HG03025 (cell line): ENCODE results near the gene PIGC.

Experiments used
- ATAC-seq: cut with Tn5 transposase; IDR thresholded peaks from one replicate; pipeline ENCODE4 v1.9.1; 2021; ENCODE audit warnings: mild to moderate bottlenecking, moderate library complexity; ENCODE audit not compliant: unreplicated experiment, low FRiP score

The PIGC gene

GRCh38 chr1:172443666-172444453, at the start of gene PIGC:
Gene PIGC (minus strand): TSS chr1:172444069. CDS start chr1:172442622, 1,447 bp downstream.
- ATAC-seq, result peak; percentile 100

GRCh38 chr1:172492421-172492820, 48.6 kb upstream of the PIGC start:
- no peak for ATAC-seq

GRCh38 chr1:172489847-172490246, 46.0 kb upstream of the PIGC start:
- ATAC-seq, result no peak

- ATAC-seq, result no peak
Measured at GRCh38 chr1:172488393-172488792, 44.5 kb upstream of the PIGC start.

- ATAC-seq, result no peak
Measured at GRCh38 chr1:172487550-172487949, 43.7 kb upstream of the PIGC start.

GRCh38 chr1:172486805-172487454, 43.1 kb upstream of the PIGC start:
- ATAC-seq, result no peak

- ATAC-seq, result no peak
Measured at GRCh38 chr1:172485626-172486025, 41.8 kb upstream of the PIGC start.

GRCh38 chr1:172484252-172484651, 40.4 kb upstream of the PIGC start:
- ATAC-seq, result no peak

- ATAC-seq, result no peak
Measured at GRCh38 chr1:172483448-172483847, 39.6 kb upstream of the PIGC start.

- ATAC-seq, result no peak
Measured at GRCh38 chr1:172482044-172482443, 38.2 kb upstream of the PIGC start.

GRCh38 chr1:172480431-172480830, 36.6 kb upstream of the PIGC start:
- no peak for ATAC-seq

GRCh38 chr1:172478485-172478884, 34.6 kb upstream of the PIGC start:
- ATAC-seq, result no peak

- ATAC-seq, result no peak
Measured at GRCh38 chr1:172477741-172478140, 33.9 kb upstream of the PIGC start.

- ATAC-seq, result no peak
Measured at GRCh38 chr1:172477216-172477615, 33.3 kb upstream of the PIGC start.

GRCh38 chr1:172476218-172476811, 32.4 kb upstream of the PIGC start:
- ATAC-seq, result no peak

GRCh38 chr1:172473842-172474241, 30.0 kb upstream of the PIGC start:
- no peak for ATAC-seq

- ATAC-seq, result no peak
Measured at GRCh38 chr1:172473302-172473701, 29.4 kb upstream of the PIGC start.

- ATAC-seq, result no peak
Measured at GRCh38 chr1:172472495-172472894, 28.6 kb upstream of the PIGC start.

- no peak for ATAC-seq
Measured at GRCh38 chr1:172471666-172472065, 27.8 kb upstream of the PIGC start.

GRCh38 chr1:172470149-172470548, 26.3 kb upstream of the PIGC start:
- ATAC-seq, result no peak

- ATAC-seq, result no peak
Measured at GRCh38 chr1:172469717-172470116, 25.8 kb upstream of the PIGC start.

GRCh38 chr1:172468296-172468695, 24.4 kb upstream of the PIGC start:
- ATAC-seq, result no peak
